ENCODE data around the gene RCN1. TPM values are rescaled to one million over a fixed set of nuclear protein-coding genes. Genes with fewer than 3 reads are reported as not detected.

RCN1 gene
- total RNA-seq, 1 experiment from 2014 or later: 412 TPM

DNA sequence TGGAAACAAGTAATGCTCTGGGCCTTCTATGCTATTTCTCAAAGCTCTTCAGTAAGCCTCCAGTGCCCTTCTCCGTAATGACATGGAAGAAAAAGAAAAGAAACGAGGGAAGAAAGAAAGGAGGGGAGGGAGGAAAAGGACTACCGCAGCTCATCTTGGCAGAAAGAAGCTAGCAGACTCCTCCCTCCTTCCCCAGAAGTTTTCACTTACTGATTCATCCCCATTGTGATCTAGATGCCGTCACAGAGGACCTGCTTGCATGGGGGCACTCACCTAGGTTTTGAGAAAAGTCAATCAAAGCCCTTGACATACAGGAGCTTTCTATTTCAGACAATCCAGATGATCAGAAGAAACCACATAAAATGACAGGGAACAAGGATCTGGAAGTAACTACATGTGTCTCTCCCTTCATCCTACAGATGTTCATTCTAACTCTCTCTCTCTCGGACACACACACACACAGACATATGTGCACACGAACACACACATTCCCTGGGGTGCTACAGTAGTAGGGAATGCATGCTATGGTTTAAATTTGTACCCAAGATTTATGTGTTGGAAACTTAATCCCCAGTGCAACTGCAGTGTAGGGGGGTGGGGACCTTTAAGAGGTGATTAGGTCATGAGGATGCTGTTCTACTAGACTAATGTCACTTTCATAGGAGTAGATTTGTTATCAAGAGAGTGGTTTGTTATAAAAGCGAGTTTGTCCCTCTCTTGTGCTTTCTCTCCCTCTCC lies 37.6 kb upstream of the RCN1 start:
- TF ChIP-seq, protein P1, sequence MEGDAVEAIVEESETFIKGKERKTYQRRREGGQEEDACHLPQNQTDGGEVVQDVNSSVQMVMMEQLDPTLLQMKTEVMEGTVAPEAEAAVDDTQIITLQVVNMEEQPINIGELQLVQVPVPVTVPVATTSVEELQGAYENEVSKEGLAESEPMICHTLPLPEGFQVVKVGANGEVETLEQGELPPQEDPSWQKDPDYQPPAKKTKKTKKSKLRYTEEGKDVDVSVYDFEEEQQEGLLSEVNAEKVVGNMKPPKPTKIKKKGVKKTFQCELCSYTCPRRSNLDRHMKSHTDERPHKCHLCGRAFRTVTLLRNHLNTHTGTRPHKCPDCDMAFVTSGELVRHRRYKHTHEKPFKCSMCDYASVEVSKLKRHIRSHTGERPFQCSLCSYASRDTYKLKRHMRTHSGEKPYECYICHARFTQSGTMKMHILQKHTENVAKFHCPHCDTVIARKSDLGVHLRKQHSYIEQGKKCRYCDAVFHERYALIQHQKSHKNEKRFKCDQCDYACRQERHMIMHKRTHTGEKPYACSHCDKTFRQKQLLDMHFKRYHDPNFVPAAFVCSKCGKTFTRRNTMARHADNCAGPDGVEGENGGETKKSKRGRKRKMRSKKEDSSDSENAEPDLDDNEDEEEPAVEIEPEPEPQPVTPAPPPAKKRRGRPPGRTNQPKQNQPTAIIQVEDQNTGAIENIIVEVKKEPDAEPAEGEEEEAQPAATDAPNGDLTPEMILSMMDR (conservative IDR thresholded peaks at IDR 0.05; ENCODE audit: low read depth, low read length): no peak
- TF ChIP-seq EZH2 (IDR thresholded peaks at IDR 0.05; ENCODE audit: borderline replicate concordance, low read depth, low read length, poor library complexity, severe bottlenecking): no peak
- H3K4me1 ChIP-seq (ENCODE audit: insufficient read depth, low read length, poor library complexity, severe bottlenecking): peaks cover 4% of the 10 kb centered on the region
- H3K27ac ChIP-seq (ENCODE audit: low read depth, low read length, poor library complexity, severe bottlenecking): no peak overlapping the region
- H3K4me3 ChIP-seq (ENCODE audit: low read depth, low read length, poor library complexity, severe bottlenecking): no peak overlapping the region
- DNase-seq (ENCODE audit: low spot score): no peak
- intact Hi-C loops (cut with micrococcal nuclease; ENCODE audit: unreplicated experiment): no loop called here
- no peaks in the 10 kb centered on the region for H3K36me3 ChIP-seq (ENCODE audit: insufficient read depth, low read length, poor library complexity, severe bottlenecking)
- ChIA-PET CTCF (interaction anchor here (0.7 to 3.3 kb wide), 3 partner anchors 20 to 122 kb away, joined by 3 to 37 read pairs (median 9); no protein-coding TSS in a partner anchor), POLR2A (ENCODE audit: low non-redundant PET) (no interaction called here)
- H3K9me3 ChIP-seq (ENCODE audit: low read depth, low read length, poor library complexity, severe bottlenecking): no peaks in the 10 kb centered on the region
- no TSS peak for BruUV-seq (replicated peaks)
- H3K27me3 ChIP-seq (replicated peaks; ENCODE audit: insufficient read depth, low read depth, low read length, poor library complexity): peaks cover 50% of the 10 kb centered on the region

DNA sequence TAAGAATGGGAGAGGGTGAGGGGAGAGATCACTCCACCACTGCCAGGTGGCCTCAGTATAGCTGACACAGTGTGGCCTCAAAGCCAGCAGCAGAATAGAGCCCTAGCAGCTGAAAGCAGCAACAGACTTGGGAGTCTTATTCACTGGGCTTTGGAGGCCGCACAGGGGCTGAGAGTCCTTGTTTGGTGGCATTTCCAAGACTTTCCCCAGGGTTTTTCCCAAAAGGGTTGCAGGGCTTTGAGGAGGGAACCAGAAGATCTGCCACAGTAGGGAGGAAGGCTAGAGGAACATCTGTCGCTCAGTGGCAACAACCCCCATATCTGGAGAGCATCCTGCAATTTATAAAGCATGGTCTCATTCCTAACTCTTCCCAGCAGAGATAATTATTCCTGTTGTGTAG lies 35.0 kb upstream of the RCN1 start:
- ChIA-PET POLR2A (ENCODE audit: low non-redundant PET) (no interaction called here), CTCF (no interaction called here)
- Histone ChIP-seq H3K36me3 (ENCODE audit: insufficient read depth, low read length, poor library complexity, severe bottlenecking) (no peaks in the 10 kb centered on the region), H3K4me1 (ENCODE audit: insufficient read depth, low read length, poor library complexity, severe bottlenecking) (peaks cover 4% of the 10 kb centered on the region), H3K27ac (ENCODE audit: low read depth, low read length, poor library complexity, severe bottlenecking) (no peak overlapping the region), H3K4me3 (ENCODE audit: low read depth, low read length, poor library complexity, severe bottlenecking) (no peak overlapping the region), H3K27me3 (replicated peaks; ENCODE audit: insufficient read depth, low read depth, low read length, poor library complexity) (peaks cover 44% of the 10 kb centered on the region), H3K9me3 (ENCODE audit: low read depth, low read length, poor library complexity, severe bottlenecking) (no peaks in the 10 kb centered on the region)
- TF ChIP-seq EZH2 (IDR thresholded peaks at IDR 0.05; ENCODE audit: borderline replicate concordance, low read depth, low read length, poor library complexity, severe bottlenecking): no peak
- TF ChIP-seq, protein P1 (conservative IDR thresholded peaks at IDR 0.05; ENCODE audit: low read depth, low read length): no peak
- DNase-seq (ENCODE audit: low spot score): no peak
- BruUV-seq (replicated peaks): no TSS peak
- intact Hi-C loops (cut with micrococcal nuclease; ENCODE audit: unreplicated experiment): no loop called here

DNA sequence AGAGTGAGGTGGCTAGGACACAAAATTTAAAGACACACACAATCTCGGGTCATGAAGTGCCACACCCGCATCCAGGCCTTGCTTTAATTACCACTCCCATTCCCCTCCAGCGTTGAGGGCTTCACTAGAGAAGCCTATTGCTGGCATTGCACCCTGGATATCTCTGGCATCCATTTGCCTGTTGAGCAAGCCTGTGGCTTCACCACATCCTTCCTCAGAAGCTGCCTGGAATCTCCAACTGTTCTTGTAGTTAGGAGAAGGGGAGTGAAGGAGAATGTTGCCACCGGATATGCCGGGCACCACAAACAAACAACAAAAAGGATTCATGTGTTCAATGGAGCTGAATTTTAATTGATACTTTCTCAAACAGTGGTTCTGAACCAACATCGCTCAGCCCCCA lies 34.4 kb upstream of the RCN1 start:
- POLR2A ChIA-PET (ENCODE audit: low non-redundant PET): no interaction called here
- TF ChIP-seq, protein P1 (conservative IDR thresholded peaks at IDR 0.05; ENCODE audit: low read depth, low read length): no peak
- TF ChIP-seq EZH2 (IDR thresholded peaks at IDR 0.05; ENCODE audit: borderline replicate concordance, low read depth, low read length, poor library complexity, severe bottlenecking): no peak
- no peak overlapping the region for H3K27ac ChIP-seq (ENCODE audit: low read depth, low read length, poor library complexity, severe bottlenecking)
- BruUV-seq (replicated peaks): no TSS peak
- H3K36me3 ChIP-seq (ENCODE audit: insufficient read depth, low read length, poor library complexity, severe bottlenecking): no peaks in the 10 kb centered on the region
- no peaks in the 10 kb centered on the region for H3K9me3 ChIP-seq (ENCODE audit: low read depth, low read length, poor library complexity, severe bottlenecking)
- peaks cover 4% of the 10 kb centered on the region for H3K4me1 ChIP-seq (ENCODE audit: insufficient read depth, low read length, poor library complexity, severe bottlenecking)
- no peak for DNase-seq (ENCODE audit: low spot score)
- H3K4me3 ChIP-seq (ENCODE audit: low read depth, low read length, poor library complexity, severe bottlenecking): no peak overlapping the region
- H3K27me3 ChIP-seq (replicated peaks; ENCODE audit: insufficient read depth, low read depth, low read length, poor library complexity): peaks cover 44% of the 10 kb centered on the region
- CTCF ChIA-PET: no interaction called here
- intact Hi-C loops (cut with micrococcal nuclease; ENCODE audit: unreplicated experiment): no loop called here
